ENCODE measurements around the gene SPATA17. TPM values are rescaled to one million over a fixed set of nuclear protein-coding genes. Genes with fewer than 3 reads are reported as not detected.

The SPATA17 gene
- total and polyA plus RNA-seq, 4 donors: 3.3 to 13.4 (median 7.0) TPM

GRCh38 chr1:217861658-217862057 is 230.5 kb downstream of the SPATA17 start:
- TF ChIP-seq CTCF (IDR thresholded peaks at IDR 0.05; ENCODE audit: control extremely low read depth, extremely low read depth): no peak
- Histone ChIP-seq H3K36me3 (ENCODE audit: control insufficient read depth in 4 of 4, insufficient read depth in 4 of 4, low read length in 4 of 4) (no peaks in the 10 kb centered on the region), H3K9me3 (ENCODE audit: control insufficient read depth in 4 of 4, insufficient read depth in 3 of 4, low read length in 3 of 4) (peaks cover 0 to 2% (median 0%) of the 10 kb centered on the region in 4 donors), H3K27ac (ENCODE audit: low read depth in 1 of 2, low read length in 1 of 2) (no peak overlapping the region), H3K9ac (ENCODE audit: insufficient read depth in 1 of 2, low read length in 2 of 2) (no peak overlapping the region), H3K4me1 (ENCODE audit: control insufficient read depth in 5 of 5, insufficient read depth in 5 of 5, low read length in 5 of 5) (peaks cover 0 to 8% (median 3%) of the 10 kb centered on the region in 5 donors), H3K27me3 (ENCODE audit: control insufficient read depth in 3 of 3, insufficient read depth in 3 of 3, low read length in 2 of 3) (no peaks in the 10 kb centered on the region), H3K4me3 (no peak overlapping the region)
- ATAC-seq (ENCODE audit: insufficient read depth, low FRiP score) (no peak), DNase-seq (no peak)
- WGBS, 2 donors: 75 to 76% methylated on average over 1 of the region's 1 CpG

- Histone ChIP-seq H3K27me3 (ENCODE audit: control insufficient read depth in 3 of 3, insufficient read depth in 3 of 3, low read length in 2 of 3) (no peaks in the 10 kb centered on the region), H3K27ac (ENCODE audit: low read depth in 1 of 2, low read length in 1 of 2) (no peak overlapping the region), H3K4me3 (no peak overlapping the region), H3K9ac (ENCODE audit: insufficient read depth in 1 of 2, low read length in 2 of 2) (no peak overlapping the region), H3K4me1 (ENCODE audit: control insufficient read depth in 5 of 5, insufficient read depth in 5 of 5, low read length in 5 of 5) (peaks cover 0 to 5% (median 0%) of the 10 kb centered on the region in 5 donors), H3K36me3 (ENCODE audit: control insufficient read depth in 4 of 4, insufficient read depth in 4 of 4, low read length in 4 of 4) (no peaks in the 10 kb centered on the region), H3K9me3 (ENCODE audit: control insufficient read depth in 4 of 4, insufficient read depth in 3 of 4, low read length in 3 of 4) (no peaks in the 10 kb centered on the region)
- no peak for TF ChIP-seq CTCF (IDR thresholded peaks at IDR 0.05; ENCODE audit: control extremely low read depth, extremely low read depth)
- WGBS, 2 donors: 76 to 77% methylated on average over 3 of the region's 3 CpGs
- no peak for ATAC-seq (ENCODE audit: insufficient read depth, low FRiP score)
- DNase-seq: no peak
Observed at GRCh38 chr1:217867446-217867995, 236.4 kb downstream of the SPATA17 start.

- Histone ChIP-seq H3K27me3 (ENCODE audit: control insufficient read depth in 3 of 3, insufficient read depth in 3 of 3, low read length in 2 of 3) (no peaks in the 10 kb centered on the region), H3K4me3 (no peak overlapping the region), H3K4me1 (ENCODE audit: control insufficient read depth in 5 of 5, insufficient read depth in 5 of 5, low read length in 5 of 5) (peaks cover 0 to 5% (median 0%) of the 10 kb centered on the region in 5 donors), H3K9me3 (ENCODE audit: control insufficient read depth in 4 of 4, insufficient read depth in 3 of 4, low read length in 3 of 4) (no peaks in the 10 kb centered on the region), H3K9ac (ENCODE audit: insufficient read depth in 1 of 2, low read length in 2 of 2) (no peak overlapping the region), H3K27ac (ENCODE audit: low read depth in 1 of 2, low read length in 1 of 2) (no peak overlapping the region), H3K36me3 (ENCODE audit: control insufficient read depth in 4 of 4, insufficient read depth in 4 of 4, low read length in 4 of 4) (no peaks in the 10 kb centered on the region)
- 88 to 96% methylated on average over 2 of the region's 2 CpGs for WGBS, 2 donors
- no peak for DNase-seq
- ATAC-seq (ENCODE audit: insufficient read depth, low FRiP score): no peak
- no peak for TF ChIP-seq CTCF (IDR thresholded peaks at IDR 0.05; ENCODE audit: control extremely low read depth, extremely low read depth)
Observed at GRCh38 chr1:217871955-217872354, 240.8 kb downstream of the SPATA17 start.

- no peak overlapping the region for H3K9ac ChIP-seq (ENCODE audit: insufficient read depth in 1 of 2, low read length in 2 of 2)
- TF ChIP-seq CTCF (IDR thresholded peaks at IDR 0.05; ENCODE audit: control extremely low read depth, extremely low read depth): no peak
- no peaks in the 10 kb centered on the region for H3K9me3 ChIP-seq (ENCODE audit: control insufficient read depth in 4 of 4, insufficient read depth in 3 of 4, low read length in 3 of 4)
- H3K27me3 ChIP-seq (ENCODE audit: control insufficient read depth in 3 of 3, insufficient read depth in 3 of 3, low read length in 2 of 3): no peaks in the 10 kb centered on the region
- no peaks in the 10 kb centered on the region for H3K4me1 ChIP-seq (ENCODE audit: control insufficient read depth in 5 of 5, insufficient read depth in 5 of 5, low read length in 5 of 5)
- no peak overlapping the region for H3K4me3 ChIP-seq
- no peak overlapping the region for H3K27ac ChIP-seq (ENCODE audit: low read depth in 1 of 2, low read length in 1 of 2)
- DNase-seq (no peak), ATAC-seq (ENCODE audit: insufficient read depth, low FRiP score) (no peak)
- no peaks in the 10 kb centered on the region for H3K36me3 ChIP-seq (ENCODE audit: control insufficient read depth in 4 of 4, insufficient read depth in 4 of 4, low read length in 4 of 4)
Observed at GRCh38 chr1:217875229-217875628, 244.1 kb downstream of the SPATA17 start.
